Activated CD4-positive, alpha-beta memory T cell treated with anti-CD3 and anti-CD28 coated beads, Interleukin-2, amount 10 ng/mL, durations not matched to agents 7 days and 5 days (primary cell): Measurements from ENCODE around the gene SLX1A. TPM values are rescaled to one million over a fixed set of nuclear protein-coding genes. Genes with fewer than 3 reads are reported as not detected.
"Not testable (repeated sequence)": the region's sequence is repeated elsewhere in the genome, so short reads cannot be mapped to it uniquely, and the experiment has no call there.

Source experiments
- CTCF ChIA-PET: fragments of 350-600 bp; sonication (Branson Sonifier 250); formaldehyde crosslinking; loops from one replicate; lab custom pipeline; 2021; ENCODE audit warnings: antibody characterized with exemption, inconsistent platforms; lab: Charles Lee
- POLR2A ChIA-PET: fragments of 350-600 bp; sonication (Branson Sonifier 250); formaldehyde crosslinking; loops from one replicate; lab custom pipeline; 2021; ENCODE audit warnings: antibody characterized with exemption; lab: Charles Lee
- DNase-seq: peaks from one replicate; pipeline ENCODE4 v3.0.0-alpha.2; 2020
- H3K27ac Mint-ChIP-seq: one replicate; pipeline ENCODE4 v1.8.0; 2021; ENCODE audit warnings: mild to moderate bottlenecking, mixed read lengths
- H3K27me3 Mint-ChIP-seq: one replicate; pipeline ENCODE4 v1.8.0; 2021; ENCODE audit warnings: mixed read lengths
- H3K36me3 Mint-ChIP-seq: one replicate; pipeline ENCODE4 v1.8.0; 2021; ENCODE audit warnings: low read depth, mixed read lengths
- H3K4me1 Mint-ChIP-seq: one replicate; pipeline ENCODE4 v1.8.0; 2021; ENCODE audit warnings: mixed read lengths
- H3K4me3 Mint-ChIP-seq: one replicate; pipeline ENCODE4 v1.8.0; 2021; ENCODE audit warnings: mild to moderate bottlenecking, mixed read lengths
- H3K9me3 Mint-ChIP-seq: one replicate; pipeline ENCODE4 v1.8.0; 2021; ENCODE audit warnings: mixed read lengths
- total RNA-seq, 2 experiments: library from RNA; stranded (reverse); gene quantifications; one replicate each; pipeline ENCODE4 v1.2.3, GENCODE V29; 2021

Gene SLX1A
- total RNA-seq, 2 experiments from 2014 or later: 102 to 149 TPM

GRCh38 chr16:30168746-30169145 lies 24.9 kb upstream of the SLX1A start:
- CTCF ChIA-PET: interaction anchor here (1.1 kb wide), 1 partner anchor 16 kb away, joined by 3 read pairs; no protein-coding TSS in a partner anchor
- POLR2A ChIA-PET, H3K27ac Mint-ChIP-seq, DNase-seq, H3K27me3 Mint-ChIP-seq, H3K4me3 Mint-ChIP-seq, H3K9me3 Mint-ChIP-seq, H3K36me3 Mint-ChIP-seq: not testable (repeated sequence)
- peaks cover 29% of the 10 kb centered on the region for H3K4me1 Mint-ChIP-seq

GRCh38 chr16:30169416-30169815 lies 24.3 kb upstream of the SLX1A start:
- H3K36me3 Mint-ChIP-seq, H3K4me3 Mint-ChIP-seq, CTCF ChIA-PET, DNase-seq, POLR2A ChIA-PET, H3K27me3 Mint-ChIP-seq, H3K27ac Mint-ChIP-seq, H3K9me3 Mint-ChIP-seq: not testable (repeated sequence)
- H3K4me1 Mint-ChIP-seq: peaks cover 28% of the 10 kb centered on the region

GRCh38 chr16:30170145-30170544 lies 23.5 kb upstream of the SLX1A start:
- CTCF ChIA-PET, H3K27ac Mint-ChIP-seq, DNase-seq, H3K4me3 Mint-ChIP-seq, POLR2A ChIA-PET, H3K27me3 Mint-ChIP-seq, H3K36me3 Mint-ChIP-seq, H3K9me3 Mint-ChIP-seq: not testable (repeated sequence)
- peaks cover 20% of the 10 kb centered on the region for H3K4me1 Mint-ChIP-seq

- no peaks in the 10 kb centered on the region for H3K4me1 Mint-ChIP-seq
- H3K36me3 Mint-ChIP-seq: no peaks in the 10 kb centered on the region
- H3K4me3 Mint-ChIP-seq: no peak overlapping the region
- no peaks in the 10 kb centered on the region for H3K9me3 Mint-ChIP-seq
- H3K27me3 Mint-ChIP-seq: no peaks in the 10 kb centered on the region
- CTCF ChIA-PET: interaction anchor here (0.7 kb wide), 2 partner anchors 10 to 234 kb away, joined by 3 to 5 read pairs; partner anchors contain the start of gene ZNF771
- DNase-seq: no peak
- H3K27ac Mint-ChIP-seq: no peak overlapping the region
- POLR2A ChIA-PET: no interaction called here
Observed at GRCh38 chr16:30173054-30173453, 20.6 kb upstream of the SLX1A start.

GRCh38 chr16:30176876-30177275 lies 16.8 kb upstream of the SLX1A start:
- ChIA-PET CTCF (interaction anchor here (0.6 to 0.7 kb wide), 2 partner anchors 12 to 56 kb away, joined by 5 to 6 read pairs; no protein-coding TSS in a partner anchor), POLR2A (interaction anchor here (1.7 kb wide), 1 partner anchor 9 kb away, joined by 4 read pairs; no protein-coding TSS in a partner anchor)
- not testable (repeated sequence) for DNase-seq, H3K27me3 Mint-ChIP-seq, H3K9me3 Mint-ChIP-seq, H3K4me3 Mint-ChIP-seq, H3K4me1 Mint-ChIP-seq, H3K27ac Mint-ChIP-seq, H3K36me3 Mint-ChIP-seq

- Mint-ChIP-seq H3K27ac (no peak overlapping the region), H3K9me3 (no peaks in the 10 kb centered on the region), H3K27me3 (no peaks in the 10 kb centered on the region), H3K36me3 (peaks cover 4% of the 10 kb centered on the region), H3K4me3 (no peak overlapping the region), H3K4me1 (peaks cover 13% of the 10 kb centered on the region)
- CTCF ChIA-PET: interaction anchor here (0.7 to 2.4 kb wide), 4 partner anchors 22 to 419 kb away, joined by 3 to 8 read pairs (median 4); no protein-coding TSS in a partner anchor
- no peak for DNase-seq
- POLR2A ChIA-PET: no interaction called here
Observed at GRCh38 chr16:30179195-30179594, 14.5 kb upstream of the SLX1A start.

DNA sequence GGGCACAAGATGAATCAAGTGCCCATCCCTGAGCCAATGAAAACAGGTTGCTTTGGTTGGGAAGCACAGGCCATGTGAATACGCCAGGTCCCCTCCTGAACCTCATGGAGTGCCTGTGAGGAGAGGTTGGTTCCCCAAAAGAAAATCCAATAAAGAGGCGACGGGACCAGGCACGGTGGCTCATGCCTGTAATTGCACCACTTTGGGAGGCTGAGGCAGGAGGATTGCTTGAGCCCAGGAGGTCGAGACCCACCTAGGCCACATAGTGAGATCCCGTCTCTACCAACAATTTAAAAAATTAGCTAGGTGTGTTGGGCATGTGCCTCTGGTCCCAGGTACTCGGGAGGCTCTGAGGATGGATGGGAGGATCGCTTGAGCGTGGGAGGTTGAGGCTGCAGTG lies 13.7 kb upstream of the SLX1A start:
- H3K27me3 Mint-ChIP-seq: no peaks in the 10 kb centered on the region
- DNase-seq: no peak
- H3K4me1 Mint-ChIP-seq: peaks cover 13% of the 10 kb centered on the region
- POLR2A ChIA-PET: interaction anchor here (0.7 to 1.0 kb wide), 2 partner anchors 64 to 185 kb away, joined by 3 read pairs; no protein-coding TSS in a partner anchor
- H3K36me3 Mint-ChIP-seq: peaks cover 11% of the 10 kb centered on the region
- CTCF ChIA-PET: interaction anchor here (1.5 to 2.4 kb wide), 2 partner anchors 68 to 418 kb away, joined by 6 to 8 read pairs; no protein-coding TSS in a partner anchor
- H3K9me3 Mint-ChIP-seq: no peaks in the 10 kb centered on the region
- H3K4me3 Mint-ChIP-seq: no peak overlapping the region
- H3K27ac Mint-ChIP-seq: no peak overlapping the region

- POLR2A ChIA-PET: interaction anchor here (0.7 to 1.0 kb wide), 2 partner anchors 64 to 184 kb away, joined by 3 read pairs; no protein-coding TSS in a partner anchor
- CTCF ChIA-PET: interaction anchor here (0.7 to 2.4 kb wide), 3 partner anchors 69 to 417 kb away, joined by 6 to 8 read pairs (median 7); partner anchors contain the start of gene TBX6
Observed at GRCh38 chr16:30180741-30181140, 12.9 kb upstream of the SLX1A start.

GRCh38 chr16:30183233-30184095 lies 10.2 kb upstream of the SLX1A start, which contains the start of gene CORO1A:
CORO1A (plus strand) TSS chr16:30183602; CDS start chr16:30185210, 1,608 bp downstream.
- CTCF ChIA-PET: interaction anchor here (0.5 to 2.3 kb wide), 10 partner anchors 22 to 312 kb away, joined by 3 to 14 read pairs (median 3); partner anchors contain the start of genes DCTPP1 and TBX6

More at GRCh38 chr16:30180741-30181140, 12.9 kb upstream of the SLX1A start:
- H3K27me3 Mint-ChIP-seq: no peaks in the 10 kb centered on the region
- no peak overlapping the region for H3K27ac Mint-ChIP-seq
- DNase-seq: no peak
- peaks cover 13% of the 10 kb centered on the region for H3K4me1 Mint-ChIP-seq
- H3K9me3 Mint-ChIP-seq: no peaks in the 10 kb centered on the region
- peaks cover 19% of the 10 kb centered on the region for H3K36me3 Mint-ChIP-seq
- no peak overlapping the region for H3K4me3 Mint-ChIP-seq

DNA sequence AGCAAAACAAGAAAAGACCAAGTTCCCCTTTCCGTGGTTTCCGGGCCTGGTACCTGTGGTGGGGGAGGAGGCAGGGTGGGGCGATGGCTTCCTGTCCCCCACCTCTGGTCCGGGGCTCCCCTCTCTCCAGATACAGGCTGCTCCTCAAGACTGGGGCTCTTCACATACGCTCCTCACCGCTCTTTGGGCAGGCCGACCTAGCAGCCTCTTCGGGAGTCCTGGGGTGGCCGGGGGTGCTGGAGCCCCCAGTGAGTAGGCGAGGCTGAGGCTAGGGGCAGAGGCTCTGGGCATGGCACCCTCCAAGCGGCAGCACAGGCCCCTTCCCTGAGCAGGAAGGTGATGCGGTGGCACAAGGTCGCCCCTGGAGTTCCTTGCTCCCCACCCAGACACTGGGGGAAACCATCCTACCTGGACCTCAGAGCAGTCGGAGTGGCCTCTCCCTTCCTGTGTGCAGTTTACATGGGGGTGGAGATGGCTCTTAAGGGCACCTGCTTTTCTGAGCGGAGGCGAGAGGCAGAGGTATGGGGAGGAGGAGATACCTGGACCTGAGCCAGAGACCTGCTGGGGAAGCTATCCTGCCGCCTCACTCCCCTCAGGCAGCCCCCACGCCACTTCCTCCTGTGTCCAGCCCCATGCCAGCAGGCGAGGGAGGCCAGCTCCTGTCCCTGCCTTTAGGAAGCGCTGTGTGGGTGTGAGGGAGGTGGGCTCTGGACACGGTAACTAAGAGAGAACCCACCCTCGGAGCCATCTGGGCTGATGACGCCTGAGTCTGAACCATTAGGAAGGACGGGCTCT lies 9.4 kb upstream of the SLX1A start:
- CTCF ChIA-PET: interaction anchor here (1.0 to 1.7 kb wide), 5 partner anchors 41 to 245 kb away, joined by 3 to 7 read pairs (median 3); partner anchors contain the start of gene DCTPP1
- H3K9me3 Mint-ChIP-seq: no peaks in the 10 kb centered on the region
- H3K36me3 Mint-ChIP-seq: peaks cover 45% of the 10 kb centered on the region
- H3K27ac Mint-ChIP-seq: peak overlapping the region; percentile 99
- DNase-seq: peak; percentile 92
- H3K4me1 Mint-ChIP-seq: peaks cover 29% of the 10 kb centered on the region
- POLR2A ChIA-PET: interaction anchor here (0.9 to 7.7 kb wide), 29 partner anchors 20 to 394 kb away, joined by 3 to 92 read pairs (median 6); partner anchors contain the start of genes ALDOA, DCTPP1, GDPD3 and ITGAL
- H3K4me3 Mint-ChIP-seq: peak overlapping the region; percentile 100
- no peaks in the 10 kb centered on the region for H3K27me3 Mint-ChIP-seq

More at GRCh38 chr16:30183233-30184095, 10.2 kb upstream of the SLX1A start, which contains the start of gene CORO1A:
- H3K4me1 Mint-ChIP-seq: peaks cover 29% of the 10 kb centered on the region
- H3K36me3 Mint-ChIP-seq: peaks cover 45% of the 10 kb centered on the region
- DNase-seq: peak; percentile 90
- H3K27ac Mint-ChIP-seq: peak within 1 kb of the TSS; percentile 99
- no peaks in the 10 kb centered on the region for H3K9me3 Mint-ChIP-seq
- H3K27me3 Mint-ChIP-seq: no peaks in the 10 kb centered on the region
- peak within 1 kb of the TSS; percentile 100 for H3K4me3 Mint-ChIP-seq
- POLR2A ChIA-PET: interaction anchor here (0.7 to 7.7 kb wide), 36 partner anchors 16 to 393 kb away, joined by 3 to 92 read pairs (median 4); partner anchors contain the start of genes ALDOA, GDPD3, HIRIP3 and ITGAL

DNA sequence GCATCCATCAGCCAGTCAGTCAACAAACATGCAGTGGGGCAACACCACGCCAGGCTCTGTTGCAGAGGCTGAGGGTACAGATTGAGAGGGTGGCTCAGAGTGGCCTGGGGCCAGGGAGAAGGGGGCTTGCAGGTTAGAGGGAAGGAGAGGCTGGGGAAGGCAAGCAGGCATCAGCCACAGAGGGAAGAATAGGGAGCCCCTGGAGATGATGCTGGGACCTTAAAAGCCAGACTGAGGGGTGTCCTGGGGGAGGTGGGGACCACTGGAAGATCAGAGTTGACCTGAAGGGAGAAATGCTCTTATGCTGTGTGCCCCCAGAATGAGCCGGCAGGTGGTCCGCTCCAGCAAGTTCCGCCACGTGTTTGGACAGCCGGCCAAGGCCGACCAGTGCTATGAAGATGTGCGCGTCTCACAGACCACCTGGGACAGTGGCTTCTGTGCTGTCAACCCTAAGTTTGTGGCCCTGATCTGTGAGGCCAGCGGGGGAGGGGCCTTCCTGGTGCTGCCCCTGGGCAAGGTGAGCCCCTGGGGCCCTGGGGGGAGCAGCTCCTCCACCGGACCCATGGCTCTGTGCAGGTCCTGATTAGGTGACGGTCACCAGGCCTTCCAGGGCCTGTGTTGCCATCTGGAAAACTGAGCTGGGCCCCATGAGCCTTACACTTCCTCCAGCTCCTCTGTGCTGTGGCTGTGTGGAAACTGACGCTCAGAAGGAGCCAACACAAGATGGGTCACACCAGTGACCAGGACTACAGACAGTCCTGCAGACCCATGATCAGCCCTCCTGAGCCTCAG lies 8.6 kb upstream of the SLX1A start:
- H3K36me3 Mint-ChIP-seq: peaks cover 45% of the 10 kb centered on the region
- H3K4me1 Mint-ChIP-seq: peaks cover 29% of the 10 kb centered on the region
- CTCF ChIA-PET: interaction anchor here (0.9 to 2.7 kb wide), 10 partner anchors 38 to 245 kb away, joined by 4 to 17 read pairs (median 5); partner anchors contain the start of genes DCTPP1, GDPD3 and TBX6
- POLR2A ChIA-PET: interaction anchor here (0.6 to 7.7 kb wide), 35 partner anchors 9 to 395 kb away, joined by 3 to 92 read pairs (median 6); partner anchors contain the start of genes ALDOA, CD2BP2, DCTPP1 and GDPD3
- H3K9me3 Mint-ChIP-seq: no peaks in the 10 kb centered on the region
- no peak for DNase-seq
- peak overlapping the region; percentile 100 for H3K4me3 Mint-ChIP-seq
- no peaks in the 10 kb centered on the region for H3K27me3 Mint-ChIP-seq
- peak overlapping the region; percentile 99 for H3K27ac Mint-ChIP-seq
